ENCODE measurements around the gene C1QTNF3.
"Not testable (repeated sequence)": the region's sequence is repeated elsewhere in the genome, so short reads cannot be mapped to it uniquely, and the experiment has no call there.

C1QTNF3 gene

DNA sequence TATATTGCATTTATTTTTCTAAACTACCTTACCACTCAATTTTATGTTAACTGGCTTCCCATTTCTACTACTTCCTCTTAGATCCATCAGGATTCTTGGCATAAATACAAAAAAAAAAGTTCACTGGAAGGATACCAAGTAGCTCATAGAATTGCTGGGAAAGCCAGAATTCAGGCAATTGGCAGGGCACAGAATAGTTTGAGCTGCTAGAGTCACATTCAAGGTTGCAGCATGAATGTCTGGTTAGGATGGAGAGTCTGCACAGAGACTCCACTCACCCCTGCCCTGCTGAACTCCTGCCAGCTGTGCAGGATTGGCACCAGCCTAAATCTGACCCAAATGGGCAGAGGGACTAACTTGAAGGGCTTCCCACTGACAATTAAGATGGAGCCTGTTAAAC, 30.2 kb downstream of the C1QTNF3 start:
- peaks cover 11% of the 10 kb centered on the region; the same call in 1 of the 2 replicates for H3F3A ChIP-seq (ENCODE audit: insufficient read depth)
- TF ChIP-seq EZH2phosphoT487 (conservative IDR thresholded peaks at IDR 0.05; ENCODE audit: low read length) = no peak
- TF ChIP-seq, protein P1, sequence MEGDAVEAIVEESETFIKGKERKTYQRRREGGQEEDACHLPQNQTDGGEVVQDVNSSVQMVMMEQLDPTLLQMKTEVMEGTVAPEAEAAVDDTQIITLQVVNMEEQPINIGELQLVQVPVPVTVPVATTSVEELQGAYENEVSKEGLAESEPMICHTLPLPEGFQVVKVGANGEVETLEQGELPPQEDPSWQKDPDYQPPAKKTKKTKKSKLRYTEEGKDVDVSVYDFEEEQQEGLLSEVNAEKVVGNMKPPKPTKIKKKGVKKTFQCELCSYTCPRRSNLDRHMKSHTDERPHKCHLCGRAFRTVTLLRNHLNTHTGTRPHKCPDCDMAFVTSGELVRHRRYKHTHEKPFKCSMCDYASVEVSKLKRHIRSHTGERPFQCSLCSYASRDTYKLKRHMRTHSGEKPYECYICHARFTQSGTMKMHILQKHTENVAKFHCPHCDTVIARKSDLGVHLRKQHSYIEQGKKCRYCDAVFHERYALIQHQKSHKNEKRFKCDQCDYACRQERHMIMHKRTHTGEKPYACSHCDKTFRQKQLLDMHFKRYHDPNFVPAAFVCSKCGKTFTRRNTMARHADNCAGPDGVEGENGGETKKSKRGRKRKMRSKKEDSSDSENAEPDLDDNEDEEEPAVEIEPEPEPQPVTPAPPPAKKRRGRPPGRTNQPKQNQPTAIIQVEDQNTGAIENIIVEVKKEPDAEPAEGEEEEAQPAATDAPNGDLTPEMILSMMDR (IDR thresholded peaks at IDR 0.05; ENCODE audit: insufficient read depth, low read length, poor library complexity, severe bottlenecking) = no peak
- H3K9me2 ChIP-seq (replicated peaks; ENCODE audit: insufficient read depth, low read length) = no peaks in the 10 kb centered on the region
- no peak overlapping the region for H3K9ac ChIP-seq (ENCODE audit: low read length)
- no peaks in the 10 kb centered on the region for H4K20me1 ChIP-seq (ENCODE audit: low read depth, low read length)
- H3K36me3 ChIP-seq (ENCODE audit: low read length) = no peaks in the 10 kb centered on the region
- H3K79me2 ChIP-seq (ENCODE audit: insufficient read depth, low read length) = no peaks in the 10 kb centered on the region
- H3K4me2 ChIP-seq (ENCODE audit: low read depth, low read length, poor library complexity, severe bottlenecking) = no peak overlapping the region
- no peak overlapping the region for H2AFZ ChIP-seq (ENCODE audit: low read depth, low read length, severe bottlenecking)
- H3K4me3 ChIP-seq (ENCODE audit: insufficient read depth, low read length, poor library complexity, severe bottlenecking) = no peak overlapping the region
- H3K27me3 ChIP-seq (ENCODE audit: low read length) = no peaks in the 10 kb centered on the region
- H3K9me3 ChIP-seq (ENCODE audit: insufficient read depth, low read length) = no peaks in the 10 kb centered on the region
- H3K27ac ChIP-seq (ENCODE audit: low read depth, low read length) = no peak overlapping the region

- Histone ChIP-seq H3K9me2 (replicated peaks; ENCODE audit: insufficient read depth, low read length) (no peaks in the 10 kb centered on the region), H4K20me1 (ENCODE audit: low read depth, low read length) (no peaks in the 10 kb centered on the region), H3K4me2 (ENCODE audit: low read depth, low read length, poor library complexity, severe bottlenecking) (no peak overlapping the region), H3K4me3 (ENCODE audit: insufficient read depth, low read length, poor library complexity, severe bottlenecking) (no peak overlapping the region), H3F3A (ENCODE audit: insufficient read depth) (peaks cover 11% of the 10 kb centered on the region; the same call in 1 of the 2 replicates), H2AFZ (ENCODE audit: low read depth, low read length, severe bottlenecking) (no peak overlapping the region), H3K36me3 (ENCODE audit: low read length) (no peaks in the 10 kb centered on the region), H3K9me3 (ENCODE audit: insufficient read depth, low read length) (no peaks in the 10 kb centered on the region), H3K27ac (ENCODE audit: low read depth, low read length) (no peak overlapping the region), H3K27me3 (ENCODE audit: low read length) (no peaks in the 10 kb centered on the region), H3K79me2 (ENCODE audit: insufficient read depth, low read length) (no peaks in the 10 kb centered on the region), H3K9ac (ENCODE audit: low read length) (no peak overlapping the region)
- no peak for TF ChIP-seq EZH2phosphoT487 (conservative IDR thresholded peaks at IDR 0.05; ENCODE audit: low read length)
These were observed 31.5 kb downstream of the C1QTNF3 start for GRCh38 chr5:34011536-34011935.

- H4K20me1 ChIP-seq (ENCODE audit: low read depth, low read length); H3K4me2 ChIP-seq (ENCODE audit: low read depth, low read length, poor library complexity, severe bottlenecking); H3K9me2 ChIP-seq (replicated peaks; ENCODE audit: insufficient read depth, low read length); H3K27me3 ChIP-seq (ENCODE audit: low read length); H3K36me3 ChIP-seq (ENCODE audit: low read length); H2AFZ ChIP-seq (ENCODE audit: low read depth, low read length, severe bottlenecking); H3K9me3 ChIP-seq (ENCODE audit: insufficient read depth, low read length); H3K9ac ChIP-seq (ENCODE audit: low read length); H3K79me2 ChIP-seq (ENCODE audit: insufficient read depth, low read length); H3K4me3 ChIP-seq (ENCODE audit: insufficient read depth, low read length, poor library complexity, severe bottlenecking); H3K27ac ChIP-seq (ENCODE audit: low read depth, low read length): not testable (repeated sequence)
- peaks cover 11% of the 10 kb centered on the region; the same call in 1 of the 2 replicates for H3F3A ChIP-seq (ENCODE audit: insufficient read depth)
These were observed 32.9 kb downstream of the C1QTNF3 start for GRCh38 chr5:34010146-34010545.

GRCh38 chr5:34009610-34010009, 33.4 kb downstream of the C1QTNF3 start:
- Histone ChIP-seq H3K27ac (ENCODE audit: low read depth, low read length) (no peak overlapping the region), H3K4me3 (ENCODE audit: insufficient read depth, low read length, poor library complexity, severe bottlenecking) (no peak overlapping the region), H3K4me2 (ENCODE audit: low read depth, low read length, poor library complexity, severe bottlenecking) (no peak overlapping the region), H2AFZ (ENCODE audit: low read depth, low read length, severe bottlenecking) (no peak overlapping the region), H3K27me3 (ENCODE audit: low read length) (no peaks in the 10 kb centered on the region), H3F3A (ENCODE audit: insufficient read depth) (peaks cover 11% of the 10 kb centered on the region; the same call in 1 of the 2 replicates), H3K9ac (ENCODE audit: low read length) (no peak overlapping the region), H3K79me2 (ENCODE audit: insufficient read depth, low read length) (no peaks in the 10 kb centered on the region), H3K9me2 (replicated peaks; ENCODE audit: insufficient read depth, low read length) (no peaks in the 10 kb centered on the region), H3K9me3 (ENCODE audit: insufficient read depth, low read length) (no peaks in the 10 kb centered on the region), H4K20me1 (ENCODE audit: low read depth, low read length) (no peaks in the 10 kb centered on the region), H3K36me3 (ENCODE audit: low read length) (no peaks in the 10 kb centered on the region)
- no peak for TF ChIP-seq EZH2phosphoT487 (conservative IDR thresholded peaks at IDR 0.05; ENCODE audit: low read length)
- TF ChIP-seq, protein P1 (IDR thresholded peaks at IDR 0.05; ENCODE audit: insufficient read depth, low read length, poor library complexity, severe bottlenecking) = no peak
